SK-N-SH treated with all-trans-retinoic acid at 6 μM for 48 hours (cell line): ENCODE measurements around the gene PGM1.

Source experiments
- ARNTL ChIP-seq: fragments of 450-650 bp; formaldehyde crosslinking; IDR thresholded peaks from 2 replicates; pipeline ENCODE4 v1.5.0; 2020; ENCODE audit warnings: low read depth, mild to moderate bottlenecking, moderate library complexity, borderline replicate concordance
- PATZ1 ChIP-seq: fragments of 250-450 bp; sonication (Bioruptor Pico); IDR thresholded peaks from 2 replicates; pipeline ENCODE4 v1.8.0; 2020; ENCODE audit warnings: mild to moderate bottlenecking, moderate library complexity, borderline replicate concordance
- POU6F1 ChIP-seq: fragments of 250-450 bp; sonication (Bioruptor Pico); IDR thresholded peaks from 2 replicates; pipeline ENCODE4 v1.8.0; 2021; ENCODE audit warnings: low read depth, mild to moderate bottlenecking, moderate library complexity, borderline replicate concordance
- ZNF70 ChIP-seq: fragments of 450-650 bp; formaldehyde crosslinking; IDR thresholded peaks from 2 replicates; pipeline ENCODE4 v1.5.0; 2020; ENCODE audit warnings: mild to moderate bottlenecking, moderate library complexity

- TF ChIP-seq PATZ1 (CRISPR knock-in tag) (no peak), ARNTL (no peak), ZNF70 (CRISPR knock-in tag) (no peak), POU6F1 (CRISPR knock-in tag) (no peak)
These were observed 27.5 kb downstream of the PGM1 start for GRCh38 chr1:63620671-63621070.
